Smooth muscle cell (in vitro differentiated cells): Measurements from ENCODE around the gene CTXND1. TPM values are rescaled to one million over a fixed set of nuclear protein-coding genes. Genes with fewer than 3 reads are reported as not detected.
"Not testable (repeated sequence)": the region's sequence is repeated elsewhere in the genome, so short reads cannot be mapped to it uniquely, and the experiment has no call there.

Experiments used
- DNase-seq: peaks from one replicate; lab custom pipeline; 2025; ENCODE audit not compliant: unreplicated experiment; lab: John Stamatoyannopoulos, UW
- H2AFZ ChIP-seq: fragments of 200-600 bp; sonication (generic); 2 replicates; pipeline ENCODE4 v1.6.0; 2016; ENCODE audit warnings: antibody characterized with exemption, low read depth, mild to moderate bottlenecking
- H3F3A ChIP-seq: fragments of 200-600 bp; sonication (generic); 2 replicates; pipeline ENCODE4 v1.6.0; 2017; ENCODE audit warnings: antibody characterized with exemption, low read depth
- H3K27ac ChIP-seq: fragments of 200-600 bp; sonication (generic); 2 replicates; pipeline ENCODE4 v1.5.1; 2016; ENCODE audit warnings: low read depth, mild to moderate bottlenecking
- H3K27me3 ChIP-seq: fragments of 200-600 bp; sonication (generic); 2 replicates; pipeline ENCODE4 v1.6.1; 2016; ENCODE audit warnings: low read depth, mild to moderate bottlenecking
- H3K36me3 ChIP-seq: fragments of 200-600 bp; sonication (generic); 2 replicates; pipeline ENCODE4 v1.5.1; 2016; ENCODE audit warnings: low read depth
- H3K4me1 ChIP-seq: fragments of 200-600 bp; sonication (generic); 2 replicates; pipeline ENCODE4 v1.5.1; 2016; ENCODE audit warnings: low read depth
- H3K4me2 ChIP-seq: fragments of 200-600 bp; sonication (generic); 2 replicates; pipeline ENCODE4 v1.6.0; 2016; ENCODE audit warnings: mild to moderate bottlenecking
- H3K4me3 ChIP-seq: fragments of 200-600 bp; sonication (generic); 2 replicates; pipeline ENCODE4 v1.5.1; 2016; ENCODE audit warnings: mild to moderate bottlenecking
- H3K79me2 ChIP-seq: fragments of 200-600 bp; sonication (generic); 2 replicates; pipeline ENCODE4 v1.6.0; 2016; ENCODE audit warnings: low read depth, mild to moderate bottlenecking
- H3K9ac ChIP-seq: fragments of 200-600 bp; sonication (generic); 2 replicates; pipeline ENCODE4 v1.6.0; 2016; ENCODE audit warnings: low read depth
- H3K9me3 ChIP-seq: fragments of 200-600 bp; sonication (generic); replicated peaks from 2 replicates; pipeline ENCODE4 v1.5.1; 2016; ENCODE audit warnings: low read depth
- H4K20me1 ChIP-seq: fragments of 200-600 bp; sonication (generic); 2 replicates; pipeline ENCODE4 v1.6.0; 2016; ENCODE audit warnings: low read depth
- CTCF ChIP-seq: fragments of 200-600 bp; sonication (generic); IDR thresholded peaks from 2 replicates; pipeline ENCODE4 v1.5.1; 2017; ENCODE audit warnings: borderline replicate concordance, mild to moderate bottlenecking, antibody characterized with exemption; ENCODE audit not compliant: insufficient read depth, poor library complexity, severe bottlenecking
- WGBS: methylation state at CpG from one replicate; pipeline ENCODE4 v1.1.7; 2016; ENCODE audit warnings: low lambda C conversion rate; 5-methylcytosine and 5-hydroxymethylcytosine counted together
- polyA plus RNA-seq: library from polyadenylated mRNA; unstranded; fragments of >200 nt; fragmentation: Nextera tagmentation; extraction: Ambion mirVana; gene quantifications from 2 replicates; pipeline ENCODE4 v1.2.1, GENCODE V29; 2016
- total RNA-seq: library from RNA; depleted of rRNA; stranded (reverse); fragments of >200 nt; gene quantifications from 2 replicates; pipeline ENCODE4 v1.2.3, GENCODE V29; 2014

The CTXND1 gene
- total and polyA plus RNA-seq, 2 experiments from 2014 or later = 0.06 TPM; not detected in 1

- 39% methylated on average over 5 of the region's 5 CpGs for WGBS
These were observed 94.8 kb downstream of the CTXND1 start for GRCh38 chr15:80157215-80157614.

GRCh38 chr15:80156176-80156720 lies 95.8 kb downstream of the CTXND1 start:
- Histone ChIP-seq H3K36me3 (no peaks in the 10 kb centered on the region), H3K9ac (no peak overlapping the region), H3K4me1 (peaks cover 23% of the 10 kb centered on the region), H4K20me1 (no peaks in the 10 kb centered on the region), H2AFZ (no peak overlapping the region), H3K4me3 (no peak overlapping the region), H3K27me3 (no peaks in the 10 kb centered on the region), H3K79me2 (no peaks in the 10 kb centered on the region), H3K4me2 (peak overlapping the region; percentile 60), H3K9me3 (no peaks in the 10 kb centered on the region), H3F3A (peaks cover 24% of the 10 kb centered on the region), H3K27ac (peak overlapping the region; percentile 77)
- 74% methylated on average over 8 of the region's 8 CpGs for WGBS
- no peak for DNase-seq
- TF ChIP-seq CTCF = no peak

More at GRCh38 chr15:80157215-80157614, 94.8 kb downstream of the CTXND1 start:
- TF ChIP-seq CTCF = no peak
- Histone ChIP-seq H3K9ac (no peak overlapping the region), H3K9me3 (no peaks in the 10 kb centered on the region), H3K27ac (no peak overlapping the region), H3F3A (peaks cover 26% of the 10 kb centered on the region), H2AFZ (no peak overlapping the region), H3K79me2 (no peaks in the 10 kb centered on the region), H3K36me3 (no peaks in the 10 kb centered on the region), H3K27me3 (no peaks in the 10 kb centered on the region), H3K4me3 (no peak overlapping the region), H3K4me1 (peaks cover 23% of the 10 kb centered on the region), H4K20me1 (no peaks in the 10 kb centered on the region), H3K4me2 (no peak overlapping the region)
- no peak for DNase-seq

GRCh38 chr15:80155378-80156175 lies 96.4 kb downstream of the CTXND1 start:
- not testable (repeated sequence) for DNase-seq, H3K9me3 ChIP-seq, H3K4me3 ChIP-seq, H3K9ac ChIP-seq, H3K27me3 ChIP-seq, H4K20me1 ChIP-seq, H2AFZ ChIP-seq, H3K79me2 ChIP-seq, H3K36me3 ChIP-seq
- Histone ChIP-seq H3K4me1 (peaks cover 20% of the 10 kb centered on the region), H3F3A (peaks cover 19% of the 10 kb centered on the region), H3K4me2 (peak overlapping the region; percentile 60), H3K27ac (peak overlapping the region; percentile 77)
- 20% methylated on average over 16 of the region's 16 CpGs for WGBS

- peaks cover 14% of the 10 kb centered on the region for H3F3A ChIP-seq
- H3K9me3 ChIP-seq = no peaks in the 10 kb centered on the region
- H3K36me3 ChIP-seq = no peaks in the 10 kb centered on the region
- H3K4me1 ChIP-seq = peaks cover 16% of the 10 kb centered on the region
- H3K27me3 ChIP-seq = no peaks in the 10 kb centered on the region
- no peak for DNase-seq
- no peak overlapping the region for H2AFZ ChIP-seq
- no peak overlapping the region for H3K9ac ChIP-seq
- peak overlapping the region; percentile 77 for H3K27ac ChIP-seq
- no peak overlapping the region for H3K4me3 ChIP-seq
- no peaks in the 10 kb centered on the region for H4K20me1 ChIP-seq
- peak overlapping the region; percentile 60 for H3K4me2 ChIP-seq
- H3K79me2 ChIP-seq = no peaks in the 10 kb centered on the region
- TF ChIP-seq CTCF = no peak
- 78% methylated on average over 5 of the region's 5 CpGs for whole genome bisulfite sequencing
These were observed 97.0 kb downstream of the CTXND1 start for GRCh38 chr15:80155001-80155377.
